Measurements from ENCODE around the gene GTPBP4. TPM values are rescaled to one million over a fixed set of nuclear protein-coding genes. Genes with fewer than 3 reads are reported as not detected.

The GTPBP4 gene
- total and polyA plus RNA-seq, 10 donors: 16.6 to 48.6 (median 31.2) TPM

DNA sequence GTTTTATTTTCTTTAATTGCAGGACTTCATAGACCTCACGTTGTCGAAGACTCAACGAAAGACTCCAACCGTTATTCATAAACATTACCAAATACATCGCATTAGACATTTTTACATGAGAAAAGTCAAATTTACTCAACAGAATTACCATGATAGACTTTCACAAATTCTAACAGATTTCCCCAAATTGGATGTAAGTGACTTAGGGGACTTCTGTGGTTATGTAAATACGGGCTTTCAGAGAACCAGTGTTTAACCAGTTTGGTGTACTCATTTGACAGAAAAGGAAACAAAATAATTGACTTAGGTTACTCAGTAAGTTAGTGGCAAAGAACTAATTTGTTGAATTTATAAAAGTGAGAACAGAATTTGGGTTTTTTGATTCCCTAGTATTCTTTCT, 4.2 kb downstream of the GTPBP4 start:
- no peaks in the 10 kb centered on the region for H3K9me3 ChIP-seq
- H3K27me3 ChIP-seq (replicated peaks in 1 of 7): no peaks in the 10 kb centered on the region
- TF ChIP-seq, protein P1, sequence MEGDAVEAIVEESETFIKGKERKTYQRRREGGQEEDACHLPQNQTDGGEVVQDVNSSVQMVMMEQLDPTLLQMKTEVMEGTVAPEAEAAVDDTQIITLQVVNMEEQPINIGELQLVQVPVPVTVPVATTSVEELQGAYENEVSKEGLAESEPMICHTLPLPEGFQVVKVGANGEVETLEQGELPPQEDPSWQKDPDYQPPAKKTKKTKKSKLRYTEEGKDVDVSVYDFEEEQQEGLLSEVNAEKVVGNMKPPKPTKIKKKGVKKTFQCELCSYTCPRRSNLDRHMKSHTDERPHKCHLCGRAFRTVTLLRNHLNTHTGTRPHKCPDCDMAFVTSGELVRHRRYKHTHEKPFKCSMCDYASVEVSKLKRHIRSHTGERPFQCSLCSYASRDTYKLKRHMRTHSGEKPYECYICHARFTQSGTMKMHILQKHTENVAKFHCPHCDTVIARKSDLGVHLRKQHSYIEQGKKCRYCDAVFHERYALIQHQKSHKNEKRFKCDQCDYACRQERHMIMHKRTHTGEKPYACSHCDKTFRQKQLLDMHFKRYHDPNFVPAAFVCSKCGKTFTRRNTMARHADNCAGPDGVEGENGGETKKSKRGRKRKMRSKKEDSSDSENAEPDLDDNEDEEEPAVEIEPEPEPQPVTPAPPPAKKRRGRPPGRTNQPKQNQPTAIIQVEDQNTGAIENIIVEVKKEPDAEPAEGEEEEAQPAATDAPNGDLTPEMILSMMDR (IDR thresholded peaks at IDR 0.05 in 8 of 11, conservative IDR thresholded peaks at IDR 0.05 in 3 of 11): no peak
- no peak for TF ChIP-seq POLR2A (IDR thresholded peaks at IDR 0.05)
- no peak for TF ChIP-seq POLR2AphosphoS5 (IDR thresholded peaks at IDR 0.05)
- no peak overlapping the region for H3K4me3 ChIP-seq
- H3K27ac ChIP-seq: no peak overlapping the region
- WGBS, 5 donors: 79 to 86% (median 83%) methylated on average over 6 of the region's 6 CpGs
- no peak for DNase-seq
- peaks cover 0 to 52% (median 49%) of the 10 kb centered on the region in 6 donors for H3K36me3 ChIP-seq
- intact Hi-C loops (cut with DNase I; ENCODE audit: low total_unique reads): no loop called here
- peaks cover 16 to 33% (median 29%) of the 10 kb centered on the region in 6 donors for H3K4me1 ChIP-seq

DNA sequence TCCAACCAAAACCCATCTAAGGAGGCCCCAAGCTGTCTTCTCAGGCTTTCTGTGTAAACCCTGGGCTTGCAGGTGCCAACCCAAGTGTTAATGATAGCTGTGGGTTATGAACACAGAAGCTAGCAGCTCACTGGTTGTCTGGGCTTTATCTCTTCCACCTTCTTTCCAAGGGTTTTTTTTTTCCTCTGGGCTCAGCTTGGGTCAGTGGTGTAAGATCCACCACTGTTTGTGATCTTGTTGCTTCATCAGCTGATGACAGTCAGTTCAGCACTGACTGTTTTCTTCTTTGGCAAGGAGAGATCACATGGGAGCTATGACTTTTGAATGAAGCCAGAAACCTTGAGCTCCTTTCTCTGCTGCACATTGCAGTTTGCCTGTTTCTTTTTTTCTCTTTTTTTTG, 4.6 kb downstream of the GTPBP4 start:
- intact Hi-C loops (cut with DNase I; ENCODE audit: low total_unique reads): no loop called here
- TF ChIP-seq POLR2A (IDR thresholded peaks at IDR 0.05) (no peak), POLR2AphosphoS5 (IDR thresholded peaks at IDR 0.05) (no peak)
- TF ChIP-seq, protein P1 (IDR thresholded peaks at IDR 0.05 in 8 of 11, conservative IDR thresholded peaks at IDR 0.05 in 3 of 11): no peak
- DNase-seq: no peak
- no peak overlapping the region for H3K4me3 ChIP-seq
- H3K27ac ChIP-seq: no peak overlapping the region
- H3K4me1 ChIP-seq: peaks cover 14 to 29% (median 26%) of the 10 kb centered on the region in 6 donors
- H3K9me3 ChIP-seq: no peaks in the 10 kb centered on the region
- no peaks in the 10 kb centered on the region for H3K27me3 ChIP-seq (replicated peaks in 1 of 7)
- peaks cover 0 to 56% (median 53%) of the 10 kb centered on the region in 6 donors for H3K36me3 ChIP-seq

DNA sequence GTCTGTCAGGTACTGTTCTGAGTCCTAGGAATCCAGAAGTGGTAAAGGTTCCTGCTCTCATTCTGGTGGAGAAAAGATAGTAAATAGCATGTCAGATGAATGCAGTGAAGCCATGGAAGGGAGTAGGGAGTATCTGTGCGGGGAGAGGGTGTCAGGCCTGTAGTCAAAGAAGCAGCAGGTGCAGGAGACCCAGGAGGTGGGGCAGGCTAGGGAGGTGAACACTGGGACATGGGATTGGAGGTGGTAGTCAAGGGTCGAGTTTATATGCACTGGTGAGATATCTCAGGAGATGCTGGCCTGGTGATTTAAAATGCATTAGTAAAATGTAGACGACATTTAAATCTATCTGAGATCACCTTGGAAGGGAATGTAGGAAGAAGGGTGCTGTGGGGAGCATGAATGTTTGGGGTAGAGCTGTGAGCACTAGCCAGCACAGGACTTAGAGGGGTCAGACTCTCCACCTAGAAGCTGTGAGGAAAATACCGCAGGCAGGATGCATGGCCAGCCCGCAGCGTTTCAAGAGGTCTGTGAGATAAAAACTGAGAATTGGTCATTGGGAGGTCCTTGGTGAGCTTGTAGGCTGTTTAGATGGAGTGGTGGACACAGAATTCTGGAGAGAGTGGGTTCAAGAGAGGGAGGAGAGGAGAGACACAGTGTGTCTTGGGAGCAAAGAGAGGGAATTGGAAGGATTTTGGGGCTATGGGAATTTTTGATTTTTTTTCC, 6.8 kb downstream of the GTPBP4 start:
- no peak overlapping the region for H3K27ac ChIP-seq
- no peak overlapping the region for H3K4me3 ChIP-seq
- intact Hi-C loops (cut with DNase I; ENCODE audit: low total_unique reads): no loop called here
- peaks cover 3 to 14% (median 12%) of the 10 kb centered on the region in 6 donors for H3K4me1 ChIP-seq
- no peaks in the 10 kb centered on the region for H3K27me3 ChIP-seq (replicated peaks in 1 of 7)
- no peaks in the 10 kb centered on the region for H3K9me3 ChIP-seq
- TF ChIP-seq, protein P1 (IDR thresholded peaks at IDR 0.05 in 8 of 11, conservative IDR thresholded peaks at IDR 0.05 in 3 of 11): no peak
- TF ChIP-seq POLR2AphosphoS5 (IDR thresholded peaks at IDR 0.05): no peak
- no peak for TF ChIP-seq POLR2A (IDR thresholded peaks at IDR 0.05)
- 91 to 100% (median 95%) methylated on average over 6 of the region's 6 CpGs for WGBS, 5 donors
- peaks cover 7 to 78% (median 75%) of the 10 kb centered on the region in 6 donors for H3K36me3 ChIP-seq
- DNase-seq: no peak

DNA sequence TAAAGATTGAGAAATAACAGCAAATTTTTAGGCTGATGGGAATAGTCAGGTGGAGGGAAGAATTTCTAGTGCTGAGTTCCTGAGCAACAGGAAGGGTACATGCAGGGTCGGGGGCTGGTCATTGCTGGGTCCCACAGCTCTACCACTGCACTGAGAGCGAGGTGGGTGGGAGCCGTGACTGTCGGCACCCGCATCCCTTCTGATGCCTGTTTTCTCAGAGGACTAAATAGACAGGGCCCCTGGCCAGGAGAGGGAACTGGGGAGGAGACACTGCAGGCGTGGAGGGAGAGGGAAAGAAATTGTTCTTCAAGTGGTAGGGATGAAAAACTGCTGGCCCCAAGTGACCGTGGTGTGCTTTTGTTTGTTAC, 7.3 kb downstream of the GTPBP4 start:
- Histone ChIP-seq H3K36me3 (peaks cover 7 to 83% (median 80%) of the 10 kb centered on the region in 6 donors), H3K27me3 (replicated peaks in 1 of 7) (no peaks in the 10 kb centered on the region), H3K9me3 (no peaks in the 10 kb centered on the region), H3K4me1 (peaks cover 0 to 9% (median 7%) of the 10 kb centered on the region in 6 donors), H3K4me3 (no peak overlapping the region), H3K27ac (no peak overlapping the region)
- TF ChIP-seq, protein P1 (IDR thresholded peaks at IDR 0.05 in 8 of 11, conservative IDR thresholded peaks at IDR 0.05 in 3 of 11): no peak
- TF ChIP-seq POLR2AphosphoS5 (IDR thresholded peaks at IDR 0.05) (no peak), POLR2A (IDR thresholded peaks at IDR 0.05) (no peak)
- WGBS, 5 donors: 87 to 93% (median 93%) methylated on average over 7 of the region's 7 CpGs
- intact Hi-C loops (cut with DNase I; ENCODE audit: low total_unique reads): no loop called here
- no peak for DNase-seq

Data from spleen (tissue), 11 donors.